Type B pancreatic cell (in vitro differentiated cells): ENCODE measurements around the gene TNNT1. TPM values are rescaled to one million over a fixed set of nuclear protein-coding genes. Genes with fewer than 3 reads are reported as not detected.

ENCODE experiments used
- DNase-seq: peaks from one replicate; pipeline ENCODE4 v3.0.0; 2021; ENCODE audit warnings: mixed read lengths; ENCODE audit not compliant: unreplicated experiment; ENCODE audit errors: extremely low spot score
- H3K27ac Mint-ChIP-seq: 2 replicates; pipeline ENCODE4 v1.8.0; 2021; ENCODE audit warnings: mild to moderate bottlenecking, mixed read lengths
- H3K27me3 Mint-ChIP-seq: 2 replicates; pipeline ENCODE4 v1.8.0; 2021; ENCODE audit warnings: mixed read lengths
- H3K36me3 Mint-ChIP-seq: 2 replicates; pipeline ENCODE4 v1.8.0; 2021; ENCODE audit warnings: mixed read lengths
- H3K4me1 Mint-ChIP-seq: one replicate; pipeline ENCODE4 v1.8.0; 2021; ENCODE audit warnings: mixed read lengths; ENCODE audit not compliant: unreplicated experiment
- H3K4me3 Mint-ChIP-seq: 2 replicates; pipeline ENCODE4 v1.8.0; 2021; ENCODE audit warnings: mild to moderate bottlenecking, mixed read lengths
- H3K9me3 Mint-ChIP-seq: 2 replicates; pipeline ENCODE4 v1.8.0; 2021; ENCODE audit warnings: mixed read lengths
- CTCF ChIP-seq: fragments of 200-600 bp; sonication (generic); conservative IDR thresholded peaks from 2 replicates; pipeline ENCODE4 v1.5.0; 2021; ENCODE audit warnings: antibody characterized with exemption, mild to moderate bottlenecking
- total RNA-seq: library from RNA; stranded (reverse); gene quantifications from 2 replicates; pipeline ENCODE4 v1.2.1, GENCODE V29; 2021; ENCODE audit warnings: low replicate concordance

TNNT1 gene
- total RNA-seq, 1 donor from 2014 or later: 27.6 TPM

GRCh38 chr19:55096061-55096701 is 52.8 kb downstream of the TNNT1 start:
- Mint-ChIP-seq H3K36me3 (peaks cover 3% of the 10 kb centered on the region), H3K4me1 (peaks cover 8% of the 10 kb centered on the region), H3K4me3 (no peak overlapping the region), H3K27me3 (no peaks in the 10 kb centered on the region), H3K27ac (no peak overlapping the region), H3K9me3 (no peaks in the 10 kb centered on the region)
- no peak for DNase-seq
- TF ChIP-seq CTCF: no peak

DNA sequence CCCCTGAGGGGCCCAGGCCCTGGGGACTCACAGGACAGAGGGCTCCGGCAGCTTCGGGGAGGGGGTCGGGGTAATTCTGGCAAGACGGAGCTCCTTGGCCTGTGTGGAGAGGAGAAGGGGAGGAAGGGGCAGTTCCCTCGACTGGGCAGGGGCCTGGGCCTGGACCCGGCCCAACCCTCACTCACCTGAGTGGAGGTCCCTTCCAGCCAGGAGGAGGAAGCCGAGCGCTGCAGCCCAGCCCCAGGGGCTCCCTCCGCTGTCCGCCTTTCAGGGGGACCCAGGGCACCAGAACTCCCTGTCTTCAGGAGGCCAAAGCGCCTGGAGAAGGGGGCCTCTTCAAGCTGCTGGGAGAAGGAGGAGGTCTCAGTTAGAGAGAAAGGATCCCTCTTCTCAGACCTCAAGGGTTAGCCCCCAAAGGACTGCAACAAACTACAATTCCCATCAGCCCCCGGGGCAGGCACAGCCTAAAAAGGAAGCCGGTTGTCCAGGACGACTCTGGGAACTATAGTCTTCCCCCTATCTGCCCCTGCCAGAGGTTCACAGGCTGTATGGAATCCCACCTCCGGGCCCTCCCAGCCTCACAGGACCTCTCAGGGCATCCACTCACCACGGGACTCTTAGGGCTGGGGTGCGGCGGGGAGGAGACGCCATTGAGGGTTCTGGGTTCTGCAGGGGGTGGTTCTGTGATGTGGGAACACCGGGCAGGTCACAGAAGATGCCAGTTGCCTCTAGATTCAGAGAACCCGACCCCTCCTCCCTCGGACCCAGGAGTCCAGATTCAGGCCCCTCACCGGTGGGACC is 53.5 kb downstream of the TNNT1 start:
- Mint-ChIP-seq H3K9me3 (no peaks in the 10 kb centered on the region), H3K36me3 (peaks cover 3% of the 10 kb centered on the region), H3K27me3 (no peaks in the 10 kb centered on the region), H3K27ac (no peak overlapping the region), H3K4me3 (no peak overlapping the region), H3K4me1 (peaks cover 8% of the 10 kb centered on the region)
- TF ChIP-seq CTCF: no peak
- DNase-seq: no peak

GRCh38 chr19:55094456-55095259 is 54.3 kb downstream of the TNNT1 start:
- no peak for DNase-seq
- Mint-ChIP-seq H3K36me3 (no peaks in the 10 kb centered on the region), H3K27me3 (peaks cover under 1% of the 10 kb centered on the region), H3K9me3 (no peaks in the 10 kb centered on the region), H3K4me1 (peaks cover 5% of the 10 kb centered on the region), H3K27ac (peak overlapping the region; percentile 38), H3K4me3 (no peak overlapping the region)
- TF ChIP-seq CTCF: no peak

DNA sequence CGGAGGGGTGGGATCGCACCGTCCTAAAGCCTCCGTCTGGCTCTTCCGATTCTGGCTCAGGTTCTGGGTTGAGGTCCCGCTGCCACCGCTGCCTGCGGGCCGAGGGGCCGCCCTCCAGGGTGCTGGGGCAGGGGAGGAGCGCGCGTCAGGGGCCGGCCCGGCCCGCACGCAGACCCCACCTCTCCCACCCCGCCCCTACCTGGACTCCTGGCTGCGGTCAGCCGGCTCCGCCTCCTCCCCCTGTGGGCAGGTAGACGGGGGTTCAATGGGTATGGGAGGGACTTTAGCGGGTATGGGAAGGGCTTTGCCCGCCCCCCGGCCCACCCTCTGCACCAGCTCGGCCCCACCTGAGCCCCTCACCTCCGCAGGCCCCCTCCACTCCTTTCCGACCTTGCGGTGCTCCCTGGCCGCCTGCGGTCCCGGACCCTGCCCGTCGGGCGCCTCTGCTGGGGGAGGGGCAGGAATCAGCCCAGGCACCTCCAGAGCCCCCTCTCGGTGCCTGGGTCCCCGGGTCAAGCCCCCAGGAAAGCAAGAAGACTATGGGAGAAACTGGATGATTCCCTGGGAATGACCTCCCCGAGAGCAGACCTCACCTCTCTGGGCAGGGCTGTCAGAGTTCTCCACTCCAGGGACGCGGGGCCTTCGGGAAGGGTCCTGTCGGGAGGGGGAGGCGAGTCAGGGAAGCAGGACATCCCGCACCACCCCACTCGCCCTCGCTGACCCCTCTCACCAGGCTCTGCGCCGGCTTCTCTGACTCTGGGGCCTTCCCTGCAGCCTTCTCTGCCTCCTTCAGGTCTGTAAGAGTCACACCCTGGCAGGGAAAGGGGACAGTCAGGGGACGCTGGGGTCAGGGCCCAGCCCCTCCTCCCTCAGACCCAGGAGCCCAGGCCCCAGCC is 56.3 kb downstream of the TNNT1 start:
- DNase-seq: no peak
- Mint-ChIP-seq H3K4me1 (peaks cover 19% of the 10 kb centered on the region), H3K4me3 (no peak overlapping the region), H3K9me3 (no peaks in the 10 kb centered on the region), H3K27ac (no peak overlapping the region), H3K27me3 (peaks cover 16% of the 10 kb centered on the region), H3K36me3 (peaks cover 5% of the 10 kb centered on the region)
- TF ChIP-seq CTCF: no peak

GRCh38 chr19:55091955-55092354 is 57.1 kb downstream of the TNNT1 start:
- H3K27me3 Mint-ChIP-seq: peaks cover 16% of the 10 kb centered on the region
- no peak overlapping the region for H3K27ac Mint-ChIP-seq
- H3K4me1 Mint-ChIP-seq: peaks cover 22% of the 10 kb centered on the region
- peaks cover 5% of the 10 kb centered on the region for H3K36me3 Mint-ChIP-seq
- H3K9me3 Mint-ChIP-seq: no peaks in the 10 kb centered on the region
- TF ChIP-seq CTCF: no peak
- no peak overlapping the region for H3K4me3 Mint-ChIP-seq
- DNase-seq: no peak
